GM21367 (cell line): Measurements from ENCODE around the gene RDH5.

Experiments used
- ATAC-seq: cut with Tn5 transposase; IDR thresholded peaks from one replicate; pipeline ENCODE4 v1.9.1; 2021; ENCODE audit not compliant: unreplicated experiment

Gene RDH5, protein sequence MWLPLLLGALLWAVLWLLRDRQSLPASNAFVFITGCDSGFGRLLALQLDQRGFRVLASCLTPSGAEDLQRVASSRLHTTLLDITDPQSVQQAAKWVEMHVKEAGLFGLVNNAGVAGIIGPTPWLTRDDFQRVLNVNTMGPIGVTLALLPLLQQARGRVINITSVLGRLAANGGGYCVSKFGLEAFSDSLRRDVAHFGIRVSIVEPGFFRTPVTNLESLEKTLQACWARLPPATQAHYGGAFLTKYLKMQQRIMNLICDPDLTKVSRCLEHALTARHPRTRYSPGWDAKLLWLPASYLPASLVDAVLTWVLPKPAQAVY

GRCh38 chr12:55720071-55720564, at the start of gene RDH5:
TSS of gene RDH5 (plus strand) at chr12:55720393. CDS start at chr12:55721185, 792 bp downstream.
- ATAC-seq: no peak

- no peak for ATAC-seq
These were observed 48.4 kb upstream of the RDH5 start for GRCh38 chr12:55671746-55672145.

DNA sequence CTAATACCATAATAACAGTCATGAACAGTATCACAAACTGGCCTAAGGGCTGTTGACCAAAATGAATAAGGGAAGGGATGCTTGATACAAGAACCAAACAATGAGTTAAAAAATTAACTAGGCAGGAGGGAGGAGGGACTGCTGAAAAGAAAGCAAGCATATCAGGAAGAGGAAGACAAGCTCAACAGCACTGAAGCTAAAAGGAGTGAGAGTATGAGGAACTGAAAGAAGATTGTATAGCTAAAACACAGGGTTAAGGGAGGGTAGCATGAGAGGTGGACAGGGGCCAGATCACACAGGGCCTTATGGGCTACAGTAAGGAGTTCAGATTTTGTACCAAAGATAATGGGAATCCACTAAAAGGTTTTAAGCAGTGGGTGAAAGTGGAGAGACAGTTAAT, 46.6 kb upstream of the RDH5 start:
- ATAC-seq: peak; percentile 99

- no peak for ATAC-seq
These were observed 44.5 kb upstream of the RDH5 start for GRCh38 chr12:55675666-55676065.

DNA sequence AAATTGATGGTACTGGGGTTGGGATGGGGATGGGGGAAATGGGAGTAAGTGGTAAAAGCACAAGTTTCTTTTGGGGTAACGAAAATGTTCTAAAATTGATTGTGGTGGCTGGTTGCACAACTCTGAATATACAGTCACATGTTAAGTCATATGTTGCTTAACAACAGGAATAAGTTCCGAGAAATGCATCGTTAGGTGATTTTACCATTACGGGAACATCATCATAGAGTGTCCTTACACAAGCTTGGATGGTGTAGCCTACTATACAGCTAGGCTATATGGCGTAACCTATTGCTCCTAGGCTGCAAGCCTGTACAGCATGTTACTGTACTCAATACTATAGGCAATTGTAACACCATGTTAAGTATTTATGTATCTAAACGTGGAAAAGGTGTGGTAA, 43.5 kb upstream of the RDH5 start:
- ATAC-seq: no peak

DNA sequence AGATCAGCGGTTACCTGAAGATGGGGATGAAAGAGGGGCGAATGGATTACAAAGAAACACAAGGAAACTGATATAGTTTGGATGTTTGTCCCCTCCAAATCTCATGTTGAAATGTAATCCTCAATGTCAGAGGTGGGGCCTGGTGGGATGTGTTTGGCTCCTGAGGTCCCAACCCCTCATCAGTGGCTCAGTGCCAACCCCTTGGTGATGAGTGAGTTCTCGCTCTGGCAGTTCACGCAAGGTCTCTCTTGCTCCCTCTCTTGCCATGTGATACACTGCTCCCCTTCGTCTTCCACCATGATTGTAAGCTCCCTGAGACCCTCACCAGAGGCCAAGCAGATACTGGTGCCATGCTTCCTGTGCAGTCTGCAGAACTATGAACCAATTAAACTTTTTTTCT, 40.5 kb upstream of the RDH5 start:
- ATAC-seq: no peak

DNA sequence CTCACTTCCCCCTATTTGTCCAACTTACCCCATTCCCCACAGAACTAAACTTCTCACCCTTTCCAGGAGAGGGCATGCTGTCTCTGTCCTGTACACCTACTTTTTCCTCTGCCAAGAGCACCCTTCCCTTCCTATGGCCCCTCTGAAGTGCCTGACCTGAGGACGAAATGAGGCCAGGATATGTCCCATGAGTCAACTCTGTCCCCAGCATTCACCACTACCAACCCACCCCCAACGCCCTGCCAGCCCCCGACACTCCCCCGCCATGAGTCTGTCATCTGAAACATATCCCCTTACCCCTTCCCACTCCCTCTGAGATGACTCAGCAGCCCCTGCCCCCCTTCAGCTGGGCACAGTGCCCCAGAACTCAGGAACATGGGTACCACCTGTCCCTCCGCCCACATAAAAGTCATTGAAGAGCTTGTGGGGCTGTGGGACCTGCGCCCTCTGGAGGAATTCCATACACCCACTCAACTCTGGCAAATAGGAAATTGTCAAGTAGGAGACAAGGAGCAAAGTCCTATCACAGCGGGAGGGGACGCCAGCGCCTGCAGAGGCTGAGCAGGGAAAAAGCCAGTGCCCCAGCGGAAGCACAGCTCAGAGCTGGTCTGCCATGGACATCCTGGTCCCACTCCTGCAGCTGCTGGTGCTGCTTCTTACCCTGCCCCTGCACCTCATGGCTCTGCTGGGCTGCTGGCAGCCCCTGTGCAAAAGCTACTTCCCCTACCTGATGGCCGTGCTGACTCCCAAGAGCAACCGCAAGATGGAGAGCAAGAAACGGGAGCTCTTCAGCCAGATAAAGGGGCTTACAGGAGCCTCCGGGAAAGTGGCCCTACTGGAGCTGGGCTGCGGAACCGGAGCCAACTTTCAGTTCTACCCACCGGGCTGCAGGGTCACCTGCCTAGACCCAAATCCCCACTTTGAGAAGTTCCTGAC, 38.8 kb upstream of the RDH5 start:
- ATAC-seq: no peak

DNA sequence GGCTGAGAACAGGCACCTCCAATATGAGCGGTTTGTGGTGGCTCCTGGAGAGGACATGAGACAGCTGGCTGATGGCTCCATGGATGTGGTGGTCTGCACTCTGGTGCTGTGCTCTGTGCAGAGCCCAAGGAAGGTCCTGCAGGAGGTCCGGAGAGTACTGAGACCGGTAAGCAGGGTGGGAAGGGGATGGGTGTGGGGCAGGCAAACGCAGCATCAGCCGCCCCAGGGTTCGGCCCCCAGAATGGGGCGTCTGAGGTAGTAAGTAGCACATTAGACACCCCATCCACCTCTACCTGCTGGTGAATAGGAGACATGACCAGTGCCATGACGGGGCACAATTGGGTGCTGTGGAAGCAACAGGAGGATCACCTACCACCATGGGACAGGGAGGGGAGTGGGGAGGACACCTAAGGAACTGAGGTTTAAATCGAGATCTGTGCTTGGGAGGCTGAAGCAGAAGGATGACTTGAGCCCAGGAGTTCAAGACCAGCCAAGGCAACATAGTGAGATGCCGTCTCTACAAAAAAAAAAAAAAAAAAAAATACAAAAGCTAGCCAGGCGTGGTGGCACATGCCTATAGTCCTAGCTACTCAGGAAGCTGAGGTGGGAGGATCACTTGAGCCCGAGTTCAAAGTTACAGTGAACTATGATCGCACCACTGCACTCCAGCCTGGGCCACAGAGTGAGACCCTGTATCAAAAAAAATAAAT, 38.0 kb upstream of the RDH5 start:
- no peak for ATAC-seq

DNA sequence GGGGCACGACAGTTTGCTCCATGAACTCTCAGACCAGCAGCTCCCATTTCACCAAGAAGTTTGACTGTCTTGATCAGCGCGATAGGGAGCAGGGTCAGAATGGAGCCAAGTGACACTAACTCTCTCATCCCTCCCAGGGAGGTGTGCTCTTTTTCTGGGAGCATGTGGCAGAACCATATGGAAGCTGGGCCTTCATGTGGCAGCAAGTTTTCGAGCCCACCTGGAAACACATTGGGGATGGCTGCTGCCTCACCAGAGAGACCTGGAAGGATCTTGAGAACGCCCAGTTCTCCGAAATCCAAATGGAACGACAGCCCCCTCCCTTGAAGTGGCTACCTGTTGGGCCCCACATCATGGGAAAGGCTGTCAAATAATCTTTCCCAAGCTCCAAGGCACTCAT, 36.5 kb upstream of the RDH5 start:
- ATAC-seq: no peak

- ATAC-seq: no peak
These were observed 35.3 kb upstream of the RDH5 start for GRCh38 chr12:55684761-55685370.

DNA sequence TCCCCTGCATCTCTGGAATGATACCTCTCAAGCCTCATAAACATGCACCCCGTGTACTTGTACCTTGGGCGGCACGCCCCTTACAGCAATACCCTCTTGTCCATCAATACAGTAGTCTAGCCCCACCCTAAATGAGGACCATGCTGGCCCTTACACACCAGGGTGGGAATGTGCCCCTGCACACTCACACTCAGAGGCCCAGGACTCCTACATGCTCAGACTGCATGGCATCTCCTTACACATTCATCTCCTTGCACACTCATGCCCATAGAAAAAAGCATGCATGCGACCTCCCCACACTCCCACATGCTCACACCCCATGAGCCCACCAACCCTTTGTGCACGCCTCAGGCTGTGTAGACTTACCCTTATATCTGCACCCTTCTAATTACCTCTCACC, 34.5 kb upstream of the RDH5 start:
- no peak for ATAC-seq

DNA sequence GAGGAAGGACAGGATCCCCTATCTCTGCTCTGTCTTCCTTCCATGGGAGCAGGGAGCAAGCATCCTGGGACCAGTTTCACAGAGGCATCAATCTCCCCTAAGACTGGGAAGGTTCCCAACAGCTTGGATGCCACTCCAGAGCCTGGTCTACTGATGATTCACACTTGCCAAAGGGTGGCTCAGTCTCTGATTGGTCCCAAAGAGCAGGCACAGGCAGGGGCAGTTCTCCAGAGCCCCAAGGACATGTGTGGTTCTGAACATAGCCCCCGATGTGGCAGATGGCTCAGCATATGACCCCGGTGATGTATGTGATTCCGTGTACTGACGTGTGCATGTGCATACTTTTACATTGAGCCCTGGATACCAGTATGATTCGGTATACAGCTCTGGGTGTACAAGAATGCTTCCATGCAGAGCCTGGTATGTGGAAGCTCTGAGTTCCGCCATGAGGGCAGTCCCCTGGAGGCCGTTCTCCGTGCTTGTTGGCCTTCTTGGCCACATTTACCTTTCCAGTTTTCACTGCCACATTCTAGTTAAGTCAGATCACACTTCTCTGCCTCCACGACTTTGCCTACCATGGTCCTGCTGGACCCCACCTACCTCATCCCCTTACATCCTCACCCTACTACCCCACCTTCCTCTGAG, 33.7 kb upstream of the RDH5 start:
- ATAC-seq: no peak

DNA sequence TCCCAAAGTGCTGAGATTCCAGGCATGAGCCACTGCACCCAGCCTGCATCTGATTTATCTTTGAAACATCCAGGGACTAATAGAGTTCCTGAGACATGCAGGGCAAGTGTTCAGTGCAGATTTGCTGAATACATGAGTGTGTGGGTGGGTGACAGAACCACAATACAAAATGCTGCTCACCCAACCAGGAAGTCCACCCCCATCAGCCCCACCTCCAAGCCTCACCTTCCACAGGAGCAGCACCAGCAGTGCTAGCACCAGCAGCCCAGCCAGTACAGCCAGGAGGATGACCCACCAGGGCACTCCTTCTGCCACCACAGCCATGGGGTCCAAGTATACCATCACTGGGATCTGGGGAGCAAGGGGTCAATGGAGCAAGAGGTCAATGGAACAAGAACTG, 32.4 kb upstream of the RDH5 start:
- no peak for ATAC-seq

DNA sequence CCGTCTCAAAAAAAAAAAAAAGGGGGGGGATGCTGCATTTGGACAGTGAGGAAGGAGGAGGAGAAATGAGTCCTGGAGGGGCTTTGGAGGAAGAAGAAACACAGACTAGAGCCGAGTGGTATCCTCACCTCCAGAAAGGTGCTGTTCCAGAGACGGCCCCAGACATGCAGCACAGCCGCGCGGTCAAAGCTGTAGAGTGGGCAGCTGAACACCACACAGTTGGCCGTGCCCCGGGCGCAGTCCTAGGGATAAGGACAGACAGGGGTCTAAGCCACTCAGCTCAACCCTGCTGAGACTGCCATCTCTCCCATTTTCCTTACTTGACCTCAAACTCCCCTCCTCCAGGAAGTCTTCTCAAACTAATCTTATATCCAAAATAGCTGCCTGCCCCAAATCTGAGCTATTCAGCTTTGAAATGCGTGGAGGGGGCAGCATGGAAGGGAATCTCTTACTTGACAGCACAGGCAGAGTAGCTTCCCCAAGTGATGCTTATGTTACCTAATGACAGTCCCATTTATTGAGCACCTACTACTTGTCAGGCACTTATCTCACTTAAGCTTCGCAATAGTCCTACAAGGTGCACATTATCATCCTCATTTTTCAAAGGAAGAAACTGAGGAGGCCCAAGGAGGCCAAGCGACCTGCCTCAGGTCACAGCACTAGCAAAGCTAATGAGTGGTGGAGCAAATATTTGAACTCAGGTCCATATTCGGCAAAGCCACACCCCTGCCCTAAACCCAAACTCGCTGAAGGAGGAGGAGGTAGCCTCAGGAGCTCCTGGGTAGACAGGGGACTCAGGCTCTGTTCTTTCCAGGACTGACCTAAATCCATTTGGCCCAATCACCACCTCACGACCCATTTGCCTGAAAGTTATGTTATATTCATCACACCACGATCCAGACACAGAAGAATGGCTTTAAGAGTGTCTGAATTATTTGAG, 31.2 kb upstream of the RDH5 start:
- ATAC-seq: no peak

DNA sequence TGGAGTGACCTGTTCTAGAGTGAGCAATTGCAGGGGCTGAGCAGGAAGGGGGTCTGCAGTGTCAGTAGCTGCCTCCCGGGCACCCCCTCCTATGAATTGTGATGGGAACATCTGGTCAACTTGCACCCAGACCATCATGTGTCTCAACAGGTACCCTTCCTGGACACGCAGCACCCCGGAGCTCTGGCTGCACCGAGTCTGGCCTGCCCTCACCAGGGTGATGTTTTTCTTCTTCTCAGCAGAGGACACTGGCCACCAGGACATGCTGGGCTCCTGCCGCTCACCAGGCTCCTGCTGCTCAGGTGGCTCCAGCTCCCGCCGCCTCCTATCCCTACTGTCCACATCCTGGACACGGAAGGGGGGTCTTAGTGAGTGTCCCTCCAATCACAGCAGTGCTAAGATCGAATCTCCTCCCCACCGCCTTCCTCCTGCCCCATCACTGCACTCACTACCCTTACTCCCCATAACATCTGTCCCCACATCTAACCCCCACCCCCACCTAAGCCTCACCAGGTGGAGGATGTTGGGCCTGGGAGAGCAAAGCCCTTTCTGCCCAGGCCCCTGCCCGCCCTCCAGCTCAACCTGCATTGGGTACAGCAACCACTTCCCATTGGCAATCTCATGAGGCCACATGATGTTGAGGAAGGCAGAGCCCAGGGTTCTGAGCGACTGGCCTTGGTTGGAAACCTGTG, 27.4 kb upstream of the RDH5 start:
- no peak for ATAC-seq

DNA sequence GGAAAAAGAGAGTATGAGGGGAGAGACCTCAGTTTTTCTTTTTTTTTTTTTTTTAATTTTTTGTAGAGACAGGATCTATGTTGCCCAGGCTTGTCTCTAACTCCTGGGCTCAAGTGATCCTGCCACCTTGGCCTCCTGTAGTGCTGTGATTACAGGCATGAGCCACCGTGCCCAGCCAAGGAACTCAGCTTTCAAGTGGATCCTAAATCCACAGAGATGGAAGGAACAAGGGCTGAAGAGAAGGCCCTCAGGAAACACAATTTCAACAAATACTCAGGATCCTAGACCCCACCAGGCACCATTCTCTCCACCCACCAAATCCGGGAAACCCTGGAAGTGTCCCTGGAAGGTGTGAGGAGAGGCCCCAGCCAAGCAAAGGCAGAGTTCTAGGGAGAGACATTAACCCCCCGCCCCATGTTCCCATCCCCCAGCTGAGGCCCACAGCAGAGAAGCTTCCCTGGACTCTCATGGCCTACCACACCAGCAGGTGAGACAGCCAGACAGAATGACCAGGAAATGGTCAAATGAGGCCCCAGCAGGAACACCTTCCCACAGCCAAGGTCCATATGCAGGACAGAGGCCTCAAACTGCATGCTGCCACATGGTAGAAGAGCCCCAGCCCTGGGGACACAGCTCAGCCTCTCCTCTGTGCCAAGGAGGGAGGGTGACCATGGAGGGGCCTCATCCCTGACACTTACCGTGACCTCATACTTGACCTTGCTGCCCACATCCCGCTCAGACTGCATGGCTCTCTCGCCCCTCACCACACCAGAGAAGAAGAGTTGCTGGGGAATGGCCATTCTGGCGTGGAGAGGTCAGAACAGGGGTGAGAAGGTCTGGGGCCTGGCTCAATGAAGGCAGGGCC, 26.6 kb upstream of the RDH5 start:
- no peak for ATAC-seq

- ATAC-seq: no peak
These were observed 26.0 kb upstream of the RDH5 start for GRCh38 chr12:55694188-55694515.

GRCh38 chr12:55694651-55695050, 25.5 kb upstream of the RDH5 start:
- ATAC-seq: no peak
